Inferior parietal cortex (tissue), 1 donor: ENCODE measurements around the gene PSMC3IP.

Experiments used
- DNase-seq: peaks from one replicate; pipeline ENCODE4 v3.0.0-alpha.2; 2016; ENCODE audit errors: extremely low spot score

The PSMC3IP gene

GRCh38 chr17:42585353-42585752, 7.8 kb upstream of the PSMC3IP start:
- no peak for DNase-seq

DNA sequence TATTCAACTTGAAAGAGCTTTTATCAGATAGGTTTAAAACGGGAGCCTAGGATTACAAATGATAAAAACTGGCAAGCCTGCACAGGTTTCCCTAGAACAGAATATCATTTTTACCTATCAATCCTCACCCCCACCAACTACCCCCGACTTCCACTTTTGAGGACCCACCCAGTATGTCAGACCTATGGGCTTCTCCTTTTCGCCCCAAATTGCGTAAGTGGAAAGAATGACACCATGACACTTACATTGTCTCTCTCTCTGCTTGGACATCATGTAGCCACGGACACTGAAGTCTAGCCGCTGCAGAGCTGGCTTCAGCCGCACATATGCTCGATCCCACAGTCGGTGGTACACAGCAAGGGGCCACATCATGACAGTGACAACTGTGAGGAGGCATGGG, 7.4 kb upstream of the PSMC3IP start:
- no peak for DNase-seq

GRCh38 chr17:42581744-42582270, 4.3 kb upstream of the PSMC3IP start:
- no peak for DNase-seq

DNA sequence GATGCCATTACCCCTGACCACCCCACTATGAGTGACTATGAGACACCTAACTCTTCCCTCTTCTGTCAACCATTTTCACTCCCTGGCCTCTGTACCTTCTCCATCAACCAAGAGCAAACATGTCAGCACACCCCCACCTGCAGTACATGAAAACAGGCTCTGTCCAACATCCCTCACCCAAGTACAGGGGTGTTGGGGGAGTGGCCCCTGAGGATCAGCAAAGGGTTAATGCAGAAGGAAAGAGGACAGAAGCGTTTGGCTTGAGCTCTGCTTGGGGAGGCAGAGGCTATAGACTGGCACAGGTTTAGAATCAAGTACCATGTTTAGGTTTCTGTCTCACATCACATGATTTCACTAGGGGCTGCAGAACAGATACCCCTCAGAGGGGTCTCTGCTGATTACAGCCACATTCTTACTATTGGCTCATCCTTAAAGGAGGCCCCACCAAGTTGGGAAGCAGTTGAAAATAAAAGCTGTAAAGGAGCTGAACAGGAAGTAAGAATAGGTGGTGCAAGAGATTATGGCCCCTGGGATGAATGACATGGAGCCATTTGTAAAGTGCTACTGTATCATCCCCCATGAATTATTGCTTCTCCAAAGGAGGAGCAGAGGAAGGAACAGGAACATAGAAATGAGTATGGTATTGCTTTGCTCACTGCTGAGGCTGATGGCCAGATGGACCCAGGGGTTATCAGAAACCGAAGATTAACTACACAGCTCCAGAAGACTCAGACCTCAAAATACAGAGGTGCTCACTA, 2.4 kb upstream of the PSMC3IP start:
- DNase-seq, result no peak

DNA sequence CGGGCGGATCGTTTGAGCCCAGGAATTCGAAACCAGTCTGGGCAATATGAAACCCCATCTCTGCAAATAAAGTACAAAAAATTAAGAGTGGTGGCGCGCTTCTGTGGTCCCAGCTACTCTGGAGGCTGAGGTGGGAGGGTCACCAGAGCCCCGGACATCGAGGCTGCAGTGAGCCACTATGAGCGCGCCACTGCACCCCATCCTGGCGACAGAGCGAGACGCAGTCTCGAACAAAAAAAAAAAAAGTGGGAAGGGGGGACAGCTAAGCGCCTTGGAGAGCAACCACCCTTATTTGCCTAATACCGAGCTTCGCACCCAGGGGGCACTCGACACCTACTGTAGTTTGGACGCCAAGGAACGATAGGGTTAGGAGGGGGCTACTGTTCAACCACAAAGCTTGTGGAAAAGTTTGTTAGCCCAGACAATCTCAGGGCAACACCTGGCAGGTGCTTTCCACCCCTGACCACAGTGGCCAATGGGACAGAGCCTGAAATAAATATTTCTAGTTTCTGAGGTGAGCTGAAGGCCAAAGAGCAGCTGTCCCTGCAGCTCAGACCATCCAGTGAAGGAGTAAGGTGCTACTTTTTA, 847 bp upstream of the PSMC3IP start:
- peak; percentile 77 for DNase-seq

GRCh38 chr17:42577140-42577531, 393 bp downstream of the PSMC3IP start:
- DNase-seq, result no peak

- no peak for DNase-seq
Observed at GRCh38 chr17:42574463-42574862, 3.1 kb downstream of the PSMC3IP start.

DNA sequence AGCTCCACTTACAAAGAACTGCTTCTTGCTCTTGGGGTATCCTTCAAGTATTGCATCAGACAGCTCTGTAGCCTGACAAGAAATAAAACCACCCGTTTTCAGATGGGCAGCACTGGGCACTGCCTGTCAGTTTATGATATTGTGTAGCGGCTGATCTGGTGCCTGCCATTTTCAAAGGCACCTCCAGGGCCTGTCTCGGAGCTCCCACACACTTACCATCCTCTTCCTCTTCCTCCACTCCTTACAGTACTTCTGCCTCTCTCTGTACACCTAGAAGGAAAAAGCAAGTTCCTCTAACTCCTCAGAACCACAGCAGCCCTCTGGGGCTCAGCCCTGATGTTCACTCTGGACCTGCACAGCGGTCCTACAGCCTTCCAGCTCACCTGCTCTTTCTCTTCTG, 4.4 kb downstream of the PSMC3IP start:
- no peak for DNase-seq

DNA sequence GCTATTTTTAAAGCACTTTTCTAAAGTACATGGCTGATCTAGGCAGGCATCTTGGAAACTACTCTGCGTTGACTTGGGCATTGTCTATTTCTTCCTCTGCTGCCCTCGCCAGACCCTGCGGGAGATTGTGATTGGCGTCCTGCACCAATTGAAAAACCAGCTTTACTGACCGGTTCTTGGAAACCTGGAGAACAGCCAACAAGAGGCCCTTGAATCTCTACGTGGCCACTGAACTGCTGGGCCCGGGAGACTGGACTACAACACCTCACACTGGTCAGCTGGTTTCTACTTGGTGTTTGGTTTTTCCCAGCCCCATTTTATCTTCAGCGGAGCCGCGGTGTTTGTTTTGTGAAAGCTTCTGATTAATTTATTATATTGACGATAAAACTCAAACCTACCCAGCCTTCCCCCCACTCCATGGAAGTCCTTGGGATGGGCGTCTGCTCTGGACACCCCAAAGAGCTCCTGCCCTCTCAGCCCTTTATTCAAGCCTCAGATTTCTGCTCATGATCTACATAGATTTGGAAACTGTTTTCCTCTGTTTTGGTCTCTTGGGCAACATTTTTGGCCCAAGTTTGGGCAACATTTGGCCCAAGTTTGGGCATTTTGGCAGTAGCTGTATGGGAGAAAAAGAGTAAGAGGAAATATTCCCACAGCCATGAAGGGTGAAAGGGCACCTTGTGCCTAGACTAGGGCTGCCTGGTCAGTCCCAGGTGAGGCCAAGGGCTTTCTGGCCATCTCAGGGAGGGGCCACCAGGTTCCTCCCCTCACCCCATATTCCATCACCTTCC, 5.9 kb downstream of the PSMC3IP start:
- no peak for DNase-seq

DNA sequence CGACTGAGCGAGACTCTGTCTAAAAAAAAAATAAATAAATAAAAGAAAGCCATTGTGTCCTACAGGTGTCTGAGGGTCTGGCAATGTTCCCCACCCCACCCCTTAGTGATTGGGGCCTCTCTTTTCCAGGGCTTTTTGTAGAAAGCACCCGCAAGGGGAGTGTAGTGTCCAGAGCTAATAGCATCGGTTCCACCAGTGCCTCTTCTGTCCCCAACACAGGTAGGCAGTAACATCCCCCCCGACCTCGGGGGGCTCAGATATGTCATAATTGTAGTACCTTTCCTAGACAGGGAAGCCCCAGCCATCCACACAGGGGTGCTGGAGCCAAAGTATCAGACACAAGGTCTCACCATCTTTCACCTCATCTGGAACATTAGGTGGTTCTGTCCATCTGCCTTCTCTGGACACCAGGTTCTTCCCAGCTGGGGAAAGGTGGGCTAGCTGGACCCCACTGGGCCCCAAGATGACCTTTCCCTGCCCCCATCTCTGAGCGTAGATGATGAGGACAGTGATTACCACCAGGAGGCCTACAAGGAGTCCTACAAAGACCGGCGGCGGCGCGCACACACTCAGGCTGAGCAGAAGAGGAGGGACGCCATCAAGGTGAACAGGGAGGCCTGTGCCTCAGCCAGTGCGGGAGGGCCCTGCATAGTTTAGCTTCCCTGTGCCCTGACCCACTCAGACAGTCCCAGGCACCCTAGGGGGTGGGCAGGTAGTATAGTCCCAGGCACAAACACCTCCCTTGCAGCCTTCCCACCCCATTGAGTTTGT, 9.0 kb downstream of the PSMC3IP start:
- no peak for DNase-seq

- peak; percentile 92 for DNase-seq
Observed at GRCh38 chr17:42566883-42567573, 10.5 kb downstream of the PSMC3IP start, which contains the start of gene MLX. Gene MLX, plus strand, starts transcription at chr17:42567100. Its CDS starts 25 bp downstream, at chr17:42567125.

GRCh38 chr17:42566215-42566882, 11.2 kb downstream of the PSMC3IP start:
- DNase-seq, result no peak

DNA sequence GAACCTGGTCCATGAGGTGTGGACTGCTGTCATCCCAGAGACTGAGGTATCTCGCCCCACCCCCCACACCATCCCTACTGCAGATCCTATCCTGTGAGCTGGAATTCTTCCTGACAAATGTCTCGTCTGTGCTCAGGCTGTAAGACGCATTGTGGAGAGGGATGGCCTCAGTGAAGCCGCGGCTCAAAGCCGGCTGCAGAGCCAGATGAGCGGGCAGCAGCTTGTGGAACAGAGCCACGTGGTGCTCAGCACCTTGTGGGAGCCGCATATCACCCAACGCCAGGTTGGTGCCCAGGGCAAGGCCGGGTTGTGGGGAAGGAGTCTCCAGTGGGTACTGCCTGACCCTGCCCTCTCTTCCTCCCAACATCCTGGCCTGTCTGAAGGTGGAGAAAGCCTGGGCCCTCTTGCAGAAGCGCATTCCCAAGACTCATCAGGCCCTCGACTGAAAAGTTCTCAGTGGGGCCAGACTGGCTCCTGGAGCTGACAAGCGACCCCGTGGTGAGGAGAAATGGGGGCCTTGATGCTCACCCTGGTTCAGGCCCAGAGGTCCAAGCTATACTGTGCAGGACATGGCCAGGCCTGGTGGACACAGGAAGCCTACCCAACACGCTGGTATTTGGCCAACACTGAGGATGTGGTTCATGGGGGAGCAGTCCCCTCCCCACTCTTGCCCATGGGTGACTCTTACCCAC, 11.9 kb downstream of the PSMC3IP start:
- DNase-seq, result no peak

DNA sequence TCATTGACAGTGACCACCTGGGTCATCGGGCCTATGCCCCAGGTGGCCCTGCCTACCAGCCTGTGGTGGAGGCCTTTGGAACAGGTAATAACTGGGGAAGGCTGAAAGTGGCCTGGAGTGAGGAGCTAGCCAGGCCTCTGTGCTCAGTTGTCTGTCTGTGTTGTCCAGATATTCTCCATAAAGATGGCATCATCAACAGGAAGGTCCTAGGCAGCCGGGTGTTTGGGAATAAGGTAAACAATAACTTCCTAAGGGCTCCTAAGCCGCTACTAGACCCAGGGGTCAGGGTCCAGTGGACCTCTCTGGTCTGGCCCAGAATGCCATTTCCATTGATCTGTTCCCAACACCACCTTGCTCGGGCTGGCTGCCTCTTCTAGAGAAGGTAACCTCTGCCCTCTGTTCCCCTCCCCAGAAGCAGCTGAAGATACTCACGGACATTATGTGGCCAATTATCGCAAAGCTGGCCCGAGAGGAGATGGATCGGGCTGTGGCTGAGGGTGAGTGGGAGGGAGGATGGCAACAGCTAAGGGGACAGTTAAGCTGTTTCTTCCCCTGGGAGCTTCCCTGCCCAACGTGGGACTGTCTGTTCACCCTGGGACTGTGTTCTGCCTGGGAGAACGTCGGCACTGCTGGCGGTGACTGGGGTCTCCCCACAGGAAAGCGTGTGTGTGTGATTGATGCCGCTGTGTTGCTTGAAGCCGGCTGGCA, 12.6 kb downstream of the PSMC3IP start:
- DNase-seq, result no peak

DNA sequence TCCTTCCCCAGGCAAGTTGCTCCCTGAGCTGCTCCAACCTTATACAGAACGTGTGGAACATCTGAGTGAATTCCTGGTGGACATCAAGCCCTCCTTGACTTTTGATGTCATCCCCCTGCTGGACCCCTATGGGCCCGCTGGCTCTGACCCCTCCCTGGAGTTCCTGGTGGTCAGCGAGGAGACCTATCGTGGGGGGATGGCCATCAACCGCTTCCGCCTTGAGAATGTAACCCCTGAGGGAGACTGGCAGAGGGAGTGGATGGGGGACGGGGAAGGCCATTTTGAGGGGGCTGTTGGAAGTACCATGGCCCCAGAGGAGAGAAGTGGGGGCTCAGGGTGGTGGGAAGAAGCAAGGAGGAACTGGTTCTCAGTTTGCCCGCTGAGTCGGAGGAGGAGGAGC, 13.6 kb downstream of the PSMC3IP start:
- no peak for DNase-seq

- no peak for DNase-seq
Observed at GRCh38 chr17:42563543-42563942, 14.0 kb downstream of the PSMC3IP start.

DNA sequence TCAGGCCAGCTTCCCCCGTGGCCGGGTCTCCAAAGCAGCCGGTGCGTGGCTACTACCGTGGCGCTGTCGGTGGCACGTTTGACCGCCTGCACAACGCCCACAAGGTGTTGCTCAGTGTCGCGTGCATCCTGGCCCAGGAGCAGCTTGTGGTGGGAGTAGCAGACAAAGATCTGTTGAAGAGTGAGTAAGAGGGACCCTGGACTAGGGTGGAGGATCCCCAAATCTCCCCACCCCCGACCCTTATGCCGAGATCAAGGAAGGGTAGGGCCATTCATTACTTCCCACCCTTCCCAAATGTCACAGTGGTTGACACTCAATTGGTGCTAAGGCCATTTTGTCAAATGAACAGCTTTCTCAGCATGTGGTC, 14.4 kb downstream of the PSMC3IP start:
- no peak for DNase-seq

- DNase-seq, result no peak
Observed at GRCh38 chr17:42562388-42563142, 15.0 kb downstream of the PSMC3IP start.
